Measurements from ENCODE around the gene PTGES.
A peak's percentile ranks its signal among the peaks of the same experiment; 100 is the strongest.

The PTGES gene

GRCh38 chr9:129717991-129718390 lies 34.9 kb downstream of the PTGES start:
- DNase-seq (ENCODE audit: low read depth) = no peak

DNA sequence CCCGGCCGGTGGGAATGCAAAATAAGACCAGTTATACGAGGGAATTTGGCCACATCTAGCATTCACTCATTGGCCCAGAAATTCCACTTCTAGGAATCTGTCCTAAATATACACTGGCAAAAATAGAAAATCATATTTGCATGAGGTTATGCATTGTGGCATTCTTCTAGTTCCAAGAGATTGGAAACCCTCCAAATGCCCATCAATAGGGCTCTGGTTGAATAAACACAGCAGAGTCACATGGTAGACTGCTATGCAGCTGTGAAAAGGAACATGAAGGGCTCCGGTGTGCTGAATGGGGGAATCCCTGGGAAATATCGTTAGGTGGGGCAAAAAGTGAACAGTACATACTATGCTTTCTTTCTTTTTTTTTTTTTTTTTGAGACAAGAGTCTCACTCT lies 36.8 kb downstream of the PTGES start:
- peak; percentile 48 for DNase-seq (ENCODE audit: low read depth)

DNA sequence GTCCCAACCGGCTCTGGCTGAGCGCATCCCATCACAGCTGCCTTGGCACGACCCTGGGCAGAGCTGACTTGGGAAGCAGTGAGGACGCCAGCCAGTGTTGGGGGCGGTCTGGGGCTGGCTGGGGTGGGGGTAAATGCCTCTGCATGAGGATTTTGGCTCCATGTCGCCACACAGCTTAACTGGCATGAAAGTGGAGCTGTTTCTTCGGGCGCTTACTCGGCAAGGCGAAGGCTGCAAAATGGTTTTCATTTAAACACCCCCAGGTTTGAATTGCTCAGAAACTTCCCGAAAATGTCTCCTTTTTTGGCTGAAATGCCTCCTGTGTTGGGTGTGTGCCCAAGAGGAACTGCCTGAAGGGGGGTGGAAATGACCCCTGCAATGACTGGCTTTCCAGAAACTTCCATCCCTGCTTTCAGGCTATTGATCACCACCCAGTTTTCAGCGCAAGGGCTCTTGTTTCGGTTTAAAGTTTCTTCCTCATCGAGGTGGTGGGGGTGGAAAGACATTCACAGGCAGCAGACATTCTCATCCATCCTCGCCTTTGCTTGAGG lies 38.3 kb downstream of the PTGES start:
- DNase-seq (ENCODE audit: low read depth) = no peak

- no peak for DNase-seq (ENCODE audit: low read depth)
Measured at GRCh38 chr9:129713402-129713679, 39.5 kb downstream of the PTGES start.

DNA sequence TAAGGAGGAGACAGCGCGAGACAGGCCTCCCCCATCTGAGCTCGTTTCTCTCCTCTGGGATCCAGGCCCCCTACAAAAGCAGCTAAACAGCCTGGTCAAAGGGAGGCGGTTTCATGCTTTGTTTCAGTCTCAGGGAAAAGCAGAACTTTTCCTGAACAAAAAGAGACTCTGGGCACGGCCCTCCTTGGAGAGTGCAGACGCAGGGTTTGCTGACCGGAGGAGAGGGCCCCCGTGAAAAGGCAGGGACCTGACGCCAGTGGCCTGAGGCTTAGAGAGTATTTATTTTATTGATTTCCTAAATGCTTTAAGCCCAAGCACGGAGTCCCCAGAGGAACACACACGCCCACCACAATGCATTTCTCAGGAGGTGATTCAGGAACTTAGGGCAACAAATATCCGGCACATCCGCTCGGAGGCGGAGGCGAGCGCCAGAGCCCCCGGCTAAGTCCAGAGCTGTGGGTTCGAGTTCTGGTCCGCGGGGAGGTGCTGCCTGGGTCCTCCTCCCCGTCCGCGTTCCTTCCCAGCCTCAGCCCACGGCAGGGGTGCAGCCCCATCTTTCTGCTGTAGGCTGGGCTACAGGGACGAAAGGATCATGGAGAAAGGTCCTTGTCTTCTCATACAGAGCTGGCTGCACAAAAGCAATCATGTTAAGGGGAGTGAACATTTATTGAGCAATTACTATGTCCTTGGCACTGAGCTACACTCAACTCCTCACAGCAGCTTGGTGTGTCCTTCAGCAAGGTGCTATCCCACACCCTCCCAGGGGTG lies 40.0 kb downstream of the PTGES start:
- peak; percentile 79 for DNase-seq (ENCODE audit: low read depth)

GRCh38 chr9:129710169-129710453 lies 42.7 kb downstream of the PTGES start:
- no peak for DNase-seq (ENCODE audit: low read depth)

DNA sequence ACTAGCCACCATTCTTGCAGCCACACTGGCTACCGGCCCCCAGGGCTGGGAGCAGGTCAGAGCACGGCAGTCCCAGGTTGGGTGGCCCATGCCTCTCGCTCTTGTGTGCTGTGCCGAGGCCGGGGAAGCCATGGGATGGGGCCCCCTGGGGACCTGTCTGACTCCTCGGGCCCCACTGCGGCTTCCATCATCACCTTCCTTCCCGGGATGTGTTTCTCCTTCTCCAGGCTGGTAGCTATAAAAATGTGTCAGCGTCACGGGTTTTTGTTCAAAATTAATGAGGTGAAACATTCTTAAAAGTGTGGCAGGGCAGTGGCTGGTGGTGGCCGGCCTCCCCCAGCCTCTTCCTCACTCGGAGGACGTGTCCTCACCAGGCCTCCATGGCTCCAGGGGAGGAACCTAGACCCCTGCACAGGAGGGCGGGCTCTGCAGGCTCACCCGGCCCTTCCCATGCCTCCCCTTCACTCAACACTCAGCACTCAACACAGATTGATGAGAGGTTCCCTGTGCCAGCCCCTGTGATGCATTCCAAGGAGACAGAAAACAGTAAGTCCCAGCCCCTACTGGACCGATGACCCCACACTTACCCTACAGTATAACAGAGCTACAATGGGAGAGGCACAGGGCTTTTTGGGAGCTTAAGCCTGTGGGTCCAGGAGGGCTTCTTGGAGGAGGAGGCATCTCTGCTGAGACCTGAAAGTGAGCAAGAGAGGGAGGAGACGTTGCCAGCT lies 43.2 kb downstream of the PTGES start:
- no peak for DNase-seq (ENCODE audit: low read depth)

- DNase-seq (ENCODE audit: low read depth) = no peak
Measured at GRCh38 chr9:129708793-129709192, 44.0 kb downstream of the PTGES start.

DNA sequence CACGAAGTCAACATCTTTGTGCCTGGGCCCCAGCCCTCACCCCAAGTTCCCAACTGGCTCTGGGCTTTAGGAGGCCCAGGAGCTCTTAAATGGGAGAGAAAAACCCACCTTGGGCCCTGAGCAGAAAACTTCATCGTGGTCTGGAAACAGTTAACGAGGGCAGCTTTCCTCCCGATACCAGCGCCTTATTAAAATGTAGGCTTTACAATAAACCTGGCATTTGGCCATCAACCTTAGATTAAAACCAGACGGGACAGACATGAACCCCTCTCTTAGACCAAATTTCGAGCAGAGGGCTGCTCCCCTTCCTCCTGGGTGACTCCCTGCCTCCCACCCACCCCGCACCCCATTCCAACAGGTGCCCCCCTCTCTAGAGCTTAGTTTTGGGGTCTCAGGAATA lies 48.0 kb downstream of the PTGES start:
- no peak for DNase-seq (ENCODE audit: low read depth)

DNA sequence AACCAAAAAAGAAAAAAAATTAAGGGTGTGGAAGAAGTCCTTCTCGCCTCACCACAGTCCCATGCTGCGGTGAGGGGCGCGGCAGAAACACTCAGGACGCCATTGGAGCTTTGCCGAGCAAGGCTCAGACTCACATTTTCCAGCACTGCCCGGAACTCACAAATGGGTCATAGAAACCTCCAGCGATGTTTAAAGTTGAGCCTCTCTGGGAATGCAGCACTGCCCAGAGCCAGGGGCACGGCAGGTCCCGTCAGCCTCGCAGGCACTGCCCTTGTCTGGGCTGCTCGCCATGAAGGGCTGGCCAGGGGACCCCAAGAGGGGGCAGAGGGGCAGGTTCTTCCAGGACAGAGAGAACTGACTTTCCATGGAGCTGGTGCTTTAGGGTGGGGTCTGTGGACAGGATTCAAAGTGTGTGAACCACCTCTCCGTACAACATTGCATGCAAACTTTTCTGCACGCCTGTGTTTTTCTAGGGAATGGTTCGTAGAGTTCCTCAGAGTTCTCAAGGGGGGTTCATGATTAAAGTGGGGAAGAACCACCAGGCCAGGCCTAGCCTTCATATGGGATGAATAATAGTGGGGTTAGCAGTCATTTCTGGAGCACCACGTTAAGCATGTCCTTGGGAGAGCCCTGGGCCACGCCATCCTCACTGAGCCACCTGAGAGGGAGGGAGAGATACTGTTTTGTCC lies 49.0 kb downstream of the PTGES start:
- peak; percentile 67 for DNase-seq (ENCODE audit: low read depth)

DNA sequence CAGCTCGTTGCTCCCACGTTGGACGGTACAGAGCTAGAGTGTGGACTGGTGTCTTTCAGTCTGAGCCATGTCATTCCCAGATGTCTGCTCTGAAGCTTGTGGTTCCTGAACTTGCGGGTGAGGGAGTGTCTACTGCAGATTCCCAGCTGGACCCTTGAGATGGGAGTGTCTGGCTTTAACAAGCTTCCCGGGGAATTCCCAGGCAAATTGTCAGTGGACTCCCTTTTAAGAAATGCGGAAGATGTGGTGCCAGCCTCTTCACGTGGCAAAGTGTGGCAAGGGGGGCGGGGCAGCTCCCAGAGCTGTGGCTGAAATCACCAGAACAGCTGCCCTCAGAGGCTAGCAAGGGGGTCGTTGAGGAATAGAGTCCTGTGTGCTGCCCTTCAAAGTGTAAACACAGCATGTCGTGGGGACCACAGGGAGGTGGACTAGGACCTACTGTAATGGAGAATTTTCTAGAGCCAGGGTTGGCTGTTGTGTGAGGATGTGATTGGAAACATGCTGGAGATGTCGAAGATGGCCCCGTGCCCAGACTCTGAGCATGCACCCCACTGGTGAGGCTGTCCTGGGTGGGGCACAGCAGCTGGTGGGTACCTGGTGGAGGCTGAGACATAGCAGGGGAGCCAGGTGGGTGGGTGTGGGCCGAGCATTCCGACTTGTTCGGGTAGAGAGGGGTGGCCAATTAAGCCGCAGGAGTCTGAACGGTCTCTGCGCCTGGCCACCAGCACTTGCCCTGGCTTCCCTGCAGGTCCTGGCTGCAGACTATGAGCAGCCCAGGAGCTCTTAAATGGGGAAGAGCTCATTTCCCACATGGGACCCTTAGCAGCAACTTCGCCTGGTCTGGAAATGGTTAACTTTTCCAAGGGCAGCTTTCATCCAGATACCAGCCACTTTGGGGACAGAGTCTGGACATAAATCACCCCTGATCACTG lies 50.0 kb downstream of the PTGES start:
- DNase-seq (ENCODE audit: low read depth) = peak; percentile 22

- DNase-seq (ENCODE audit: low read depth) = peak; percentile 10
Measured at GRCh38 chr9:129701549-129701948, 51.3 kb downstream of the PTGES start.

- DNase-seq (ENCODE audit: low read depth) = no peak
Measured at GRCh38 chr9:129701054-129701453, 51.8 kb downstream of the PTGES start.

DNA sequence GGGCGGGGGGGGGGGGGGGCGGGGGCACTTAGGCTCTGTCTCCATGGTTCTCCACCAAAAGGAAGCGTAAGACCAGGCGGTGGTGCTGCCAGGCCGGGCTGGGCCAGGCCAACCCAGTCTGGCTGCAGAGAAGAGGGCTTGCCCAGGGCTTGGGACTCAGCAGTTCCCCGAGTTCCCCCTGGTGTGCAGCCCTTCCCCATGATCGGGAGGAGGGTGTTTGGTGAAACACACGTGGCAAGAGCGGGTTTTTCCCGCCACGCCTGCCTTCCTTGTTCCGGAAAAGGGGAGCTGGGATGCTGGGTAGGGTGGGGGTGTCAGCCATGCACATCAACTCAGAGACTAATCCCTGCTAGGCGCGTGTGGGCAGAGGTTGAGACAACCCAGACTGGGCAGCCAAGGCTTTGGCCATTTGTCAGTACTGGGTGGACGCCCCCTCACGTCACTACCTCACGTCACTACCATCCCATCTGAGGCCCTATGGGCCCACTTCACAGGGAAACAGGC lies 54.5 kb downstream of the PTGES start:
- DNase-seq (ENCODE audit: low read depth) = peak; percentile 20

DNA sequence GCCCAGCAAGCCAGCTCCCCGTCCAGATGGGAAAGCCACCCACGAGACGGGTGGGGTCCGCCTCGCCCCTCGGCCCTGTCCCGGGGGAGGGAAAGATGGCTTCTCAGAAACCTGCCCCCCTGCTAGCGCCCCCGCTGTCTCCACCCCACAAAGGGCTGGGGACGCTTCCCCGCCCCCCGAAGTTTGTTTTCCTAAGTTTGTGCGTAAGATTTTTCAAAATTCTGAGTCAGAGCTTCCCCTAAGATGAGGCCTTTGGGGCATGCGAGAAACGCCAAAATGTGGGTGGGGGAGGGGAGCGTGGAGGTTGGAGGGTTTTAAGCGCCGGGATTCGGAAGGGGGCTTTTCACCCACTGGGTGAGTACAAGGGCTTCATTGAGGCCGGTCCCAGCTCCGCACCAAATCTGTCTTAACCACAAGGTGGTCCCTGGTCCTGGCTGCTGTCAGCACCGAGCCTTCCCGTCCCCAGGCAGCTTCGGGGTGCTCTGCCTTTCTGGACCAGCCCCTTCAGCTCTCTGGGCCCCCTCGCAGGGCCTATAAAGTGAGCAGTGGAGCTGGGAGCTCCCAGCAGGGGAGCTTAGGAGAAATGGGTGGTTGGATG lies 55.1 kb downstream of the PTGES start:
- DNase-seq (ENCODE audit: low read depth) = peak; percentile 67

GRCh38 chr9:129696944-129697655 lies 55.7 kb downstream of the PTGES start:
- peak; percentile 49 for DNase-seq (ENCODE audit: low read depth)

DNA sequence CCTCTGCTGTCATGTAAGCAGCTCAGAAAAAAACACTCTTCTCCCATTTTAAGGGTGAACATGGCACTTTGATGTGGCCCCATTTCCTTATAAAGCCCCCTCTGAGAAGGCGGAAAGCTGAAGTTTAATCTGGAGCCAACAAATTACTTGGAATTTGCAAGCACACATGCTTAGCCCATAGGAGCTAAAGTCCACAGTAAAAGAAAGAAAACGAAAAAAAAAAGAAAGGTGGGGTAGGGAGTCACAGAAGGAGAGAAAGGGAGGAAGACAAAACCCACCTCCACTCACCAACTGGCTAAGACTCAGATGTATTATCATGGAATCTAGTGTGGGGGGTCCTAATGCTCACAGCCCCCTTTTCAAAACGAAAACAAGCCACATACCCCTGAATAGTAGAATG lies 57.0 kb downstream of the PTGES start:
- no peak for DNase-seq (ENCODE audit: low read depth)

DNA sequence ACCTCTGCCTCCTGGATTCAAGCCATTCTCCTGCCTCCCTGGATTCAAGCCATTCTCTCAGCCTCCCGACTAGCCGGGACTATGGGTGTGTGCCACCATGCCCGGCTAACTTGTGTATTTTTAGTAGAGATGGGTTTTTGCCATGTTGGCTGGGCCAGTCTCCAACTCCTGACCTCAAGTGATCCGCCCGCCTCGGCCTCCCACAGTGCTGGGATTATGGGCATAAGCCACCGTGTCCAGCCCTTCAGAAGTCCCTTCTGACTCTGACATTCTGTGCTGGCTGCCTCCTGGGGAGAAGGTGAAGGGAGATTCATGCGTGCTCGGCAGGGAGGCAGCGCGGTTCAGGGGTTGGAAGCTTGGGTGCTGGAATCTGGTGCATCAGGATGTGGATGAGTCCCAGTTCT lies 58.6 kb downstream of the PTGES start:
- no peak for DNase-seq (ENCODE audit: low read depth)

DNA sequence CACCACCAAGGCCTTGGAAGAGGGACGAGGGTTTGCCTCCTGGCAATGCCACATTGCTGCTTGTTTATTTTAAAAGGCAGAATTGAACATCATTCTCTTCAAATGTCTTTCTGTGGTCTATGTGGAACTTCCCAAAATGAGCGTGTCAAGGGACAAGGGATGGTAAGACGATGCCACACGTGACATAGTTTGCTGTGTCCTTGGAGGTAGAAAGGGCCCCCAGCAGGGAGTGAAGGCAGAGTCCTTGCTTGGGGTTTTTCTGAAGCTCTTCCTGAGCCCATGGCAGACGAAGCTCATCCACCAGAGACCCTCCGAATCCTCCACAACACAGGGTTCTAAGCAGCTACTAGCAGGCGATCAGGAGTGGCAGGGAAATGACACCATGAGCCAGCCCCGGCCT lies 59.1 kb downstream of the PTGES start:
- DNase-seq (ENCODE audit: low read depth) = no peak

DNA sequence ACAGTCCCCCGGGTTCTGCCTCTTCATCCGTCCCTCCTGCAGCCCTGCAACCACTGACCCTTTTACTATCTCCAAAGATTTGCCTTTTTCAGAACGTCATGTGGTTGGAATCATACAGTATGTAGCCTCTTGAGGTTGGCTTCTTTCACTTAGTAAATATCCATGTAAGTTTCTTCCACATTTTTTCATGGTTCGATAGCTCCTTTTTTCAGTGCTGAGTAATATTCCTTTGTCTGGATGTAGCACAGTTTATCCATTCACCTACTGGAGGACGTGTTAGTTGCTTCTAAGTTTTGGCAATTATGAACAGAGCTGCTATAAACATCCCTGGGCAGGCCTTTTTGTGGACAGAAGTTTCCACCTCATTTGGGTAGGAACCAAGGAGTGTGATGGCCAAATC lies 60.3 kb downstream of the PTGES start:
- DNase-seq (ENCODE audit: low read depth) = no peak
